GM19372 (cell line): ENCODE results near the gene MAP3K13.
"Not testable (repeated sequence)": the region's sequence is repeated elsewhere in the genome, so short reads cannot be mapped to it uniquely, and the experiment has no call there.

Experiments
- ATAC-seq: cut with Tn5 transposase; IDR thresholded peaks from one replicate; pipeline ENCODE4 v1.9.1; 2021; ENCODE audit warnings: mild to moderate bottlenecking, low read depth, moderate library complexity; ENCODE audit not compliant: unreplicated experiment

The MAP3K13 gene

GRCh38 chr3:185387646-185388045, 24.7 kb downstream of the MAP3K13 start:
- no peak for ATAC-seq

GRCh38 chr3:185393055-185393454, 30.1 kb downstream of the MAP3K13 start:
- ATAC-seq: no peak

GRCh38 chr3:185397676-185398075, 34.7 kb downstream of the MAP3K13 start:
- no peak for ATAC-seq

- ATAC-seq: no peak
Observed at GRCh38 chr3:185399737-185400667, 37.1 kb downstream of the MAP3K13 start.

GRCh38 chr3:185400866-185401265, 37.9 kb downstream of the MAP3K13 start:
- no peak for ATAC-seq

- no peak for ATAC-seq
Observed at GRCh38 chr3:185401319-185401955, 38.5 kb downstream of the MAP3K13 start.

GRCh38 chr3:185402561-185402960, 39.6 kb downstream of the MAP3K13 start:
- no peak for ATAC-seq

- no peak for ATAC-seq
Observed at GRCh38 chr3:185403002-185403401, 40.1 kb downstream of the MAP3K13 start.

- ATAC-seq: no peak
Observed at GRCh38 chr3:185405243-185405642, 42.3 kb downstream of the MAP3K13 start.

- no peak for ATAC-seq
Observed at GRCh38 chr3:185405664-185406063, 42.7 kb downstream of the MAP3K13 start.

- ATAC-seq: no peak
Observed at GRCh38 chr3:185406121-185406620, 43.2 kb downstream of the MAP3K13 start.

- no peak for ATAC-seq
Observed at GRCh38 chr3:185409957-185410356, 47.0 kb downstream of the MAP3K13 start.

- ATAC-seq: no peak
Observed at GRCh38 chr3:185411133-185411532, 48.2 kb downstream of the MAP3K13 start.

- ATAC-seq: no peak
Observed at GRCh38 chr3:185416513-185416912, 53.6 kb downstream of the MAP3K13 start.

- ATAC-seq: not testable (repeated sequence)
Observed at GRCh38 chr3:185418561-185418977, 55.6 kb downstream of the MAP3K13 start.

GRCh38 chr3:185420762-185421161, 57.8 kb downstream of the MAP3K13 start:
- ATAC-seq: no peak

- ATAC-seq: no peak
Observed at GRCh38 chr3:185421577-185422232, 58.8 kb downstream of the MAP3K13 start.

- no peak for ATAC-seq
Observed at GRCh38 chr3:185422677-185423076, 59.7 kb downstream of the MAP3K13 start.

GRCh38 chr3:185423178-185423577, 60.2 kb downstream of the MAP3K13 start:
- ATAC-seq: no peak

- ATAC-seq: no peak
Observed at GRCh38 chr3:185424435-185424834, 61.5 kb downstream of the MAP3K13 start.

GRCh38 chr3:185430375-185430774, 67.4 kb downstream of the MAP3K13 start:
- no peak for ATAC-seq
